MCF 10A (cell line): ENCODE measurements around the gene POU2AF1. TPM values are rescaled to one million over a fixed set of nuclear protein-coding genes. Genes with fewer than 3 reads are reported as not detected.

ENCODE experiments used
- BruUV-seq: library from RNA; stranded (reverse); fragments of 400-500 nt; replicated peaks from 2 replicates; lab custom pipeline; 2021; lab: Mats Ljungman, UMichigan
- CTCF ChIA-PET: fragments of 300-600 bp; sonication (Branson Sonifier 250); formaldehyde crosslinking; extraction: SDS; loops from one replicate; lab custom pipeline; 2021; ENCODE audit warnings: antibody characterized with exemption, inconsistent platforms; lab: Yijun Ruan, JAX
- POLR2A ChIA-PET: fragments of 300-600, 350-650 bp; sonication (Branson Sonifier 250); formaldehyde crosslinking; extraction: SDS; loops from one replicate; lab custom pipeline; 2020; ENCODE audit warnings: antibody characterized with exemption, inconsistent platforms; lab: Yijun Ruan, JAX
- DNase-seq: peaks from one replicate; pipeline ENCODE4 v3.0.0-alpha.2; 2018; ENCODE audit not compliant: unreplicated experiment
- H3K27ac Mint-ChIP-seq: one replicate; pipeline ENCODE4 v1.8.0; 2022; ENCODE audit warnings: mild to moderate bottlenecking, low read depth, mixed read lengths; ENCODE audit not compliant: unreplicated experiment
- H3K27me3 Mint-ChIP-seq: one replicate; pipeline ENCODE4 v1.8.0; 2022; ENCODE audit warnings: mixed read lengths; ENCODE audit not compliant: insufficient read depth, unreplicated experiment
- H3K36me3 Mint-ChIP-seq: one replicate; pipeline ENCODE4 v1.8.0; 2022; ENCODE audit warnings: mild to moderate bottlenecking, moderate library complexity, mixed read lengths; ENCODE audit not compliant: insufficient read depth, unreplicated experiment
- H3K4me1 Mint-ChIP-seq: one replicate; pipeline ENCODE4 v1.8.0; 2022; ENCODE audit warnings: mixed read lengths; ENCODE audit not compliant: insufficient read depth, unreplicated experiment
- H3K4me3 Mint-ChIP-seq: one replicate; pipeline ENCODE4 v1.8.0; 2022; ENCODE audit warnings: mild to moderate bottlenecking, moderate library complexity, mixed read lengths; ENCODE audit not compliant: unreplicated experiment
- H3K9me3 Mint-ChIP-seq: one replicate; pipeline ENCODE4 v1.8.0; 2022; ENCODE audit warnings: mixed read lengths; ENCODE audit not compliant: unreplicated experiment
- intact Hi-C: fragments of 100-400 bp; cut with micrococcal nuclease; formaldehyde crosslinking; loops from 2 replicates; pipeline ENCODE4 v1.14.1; 2022
- total RNA-seq: library from RNA; stranded (reverse); gene quantifications from 2 replicates; pipeline ENCODE4 v1.2.3, GENCODE V29; 2022
- TF ChIP-seq, protein P1 (sequence below): fragments of 200-600 bp; IDR thresholded peaks from one replicate; pipeline ENCODE4 v1.8.0; 2022; ENCODE audit warnings: antibody characterized with exemption, mild to moderate bottlenecking; ENCODE audit not compliant: unreplicated experiment

Gene POU2AF1
- total RNA-seq, 1 experiment from 2014 or later = not detected

DNA sequence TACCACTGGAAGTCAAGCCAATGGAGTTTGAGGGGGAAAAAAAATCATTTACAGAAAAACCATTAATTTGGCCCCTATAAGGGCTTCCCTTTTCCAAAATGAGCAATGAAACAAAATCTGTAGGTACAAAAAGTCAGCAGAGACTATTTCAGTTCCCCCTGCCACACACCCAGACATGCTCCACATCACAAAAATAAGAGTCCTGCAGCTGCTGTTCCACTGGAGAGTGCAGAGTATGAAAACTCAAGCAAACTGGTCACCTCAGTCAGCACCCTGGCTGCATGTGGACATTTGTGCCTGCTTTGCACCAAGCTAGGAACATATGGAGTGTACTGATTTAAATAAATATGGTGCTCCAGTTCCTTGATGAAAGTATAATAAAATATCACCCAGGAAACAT is 15.1 kb downstream of the POU2AF1 start:
- H3K4me3 Mint-ChIP-seq = no peak overlapping the region
- no TSS peak for BruUV-seq
- no peak overlapping the region for H3K27ac Mint-ChIP-seq
- no peaks in the 10 kb centered on the region for H3K27me3 Mint-ChIP-seq
- TF ChIP-seq, protein P1, sequence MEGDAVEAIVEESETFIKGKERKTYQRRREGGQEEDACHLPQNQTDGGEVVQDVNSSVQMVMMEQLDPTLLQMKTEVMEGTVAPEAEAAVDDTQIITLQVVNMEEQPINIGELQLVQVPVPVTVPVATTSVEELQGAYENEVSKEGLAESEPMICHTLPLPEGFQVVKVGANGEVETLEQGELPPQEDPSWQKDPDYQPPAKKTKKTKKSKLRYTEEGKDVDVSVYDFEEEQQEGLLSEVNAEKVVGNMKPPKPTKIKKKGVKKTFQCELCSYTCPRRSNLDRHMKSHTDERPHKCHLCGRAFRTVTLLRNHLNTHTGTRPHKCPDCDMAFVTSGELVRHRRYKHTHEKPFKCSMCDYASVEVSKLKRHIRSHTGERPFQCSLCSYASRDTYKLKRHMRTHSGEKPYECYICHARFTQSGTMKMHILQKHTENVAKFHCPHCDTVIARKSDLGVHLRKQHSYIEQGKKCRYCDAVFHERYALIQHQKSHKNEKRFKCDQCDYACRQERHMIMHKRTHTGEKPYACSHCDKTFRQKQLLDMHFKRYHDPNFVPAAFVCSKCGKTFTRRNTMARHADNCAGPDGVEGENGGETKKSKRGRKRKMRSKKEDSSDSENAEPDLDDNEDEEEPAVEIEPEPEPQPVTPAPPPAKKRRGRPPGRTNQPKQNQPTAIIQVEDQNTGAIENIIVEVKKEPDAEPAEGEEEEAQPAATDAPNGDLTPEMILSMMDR = no peak
- no peaks in the 10 kb centered on the region for H3K9me3 Mint-ChIP-seq
- CTCF ChIA-PET = interaction anchor here (1.0 kb wide), 1 partner anchor 14 kb away, joined by 4 read pairs; no protein-coding TSS in a partner anchor
- POLR2A ChIA-PET = interaction anchor here (1.2 to 1.7 kb wide), 2 partner anchors 9 to 39 kb away, joined by 3 to 4 read pairs; no protein-coding TSS in a partner anchor
- H3K36me3 Mint-ChIP-seq = no peaks in the 10 kb centered on the region
- peaks cover 18% of the 10 kb centered on the region for H3K4me1 Mint-ChIP-seq
- DNase-seq = no peak
- intact Hi-C loops = no loop called here

DNA sequence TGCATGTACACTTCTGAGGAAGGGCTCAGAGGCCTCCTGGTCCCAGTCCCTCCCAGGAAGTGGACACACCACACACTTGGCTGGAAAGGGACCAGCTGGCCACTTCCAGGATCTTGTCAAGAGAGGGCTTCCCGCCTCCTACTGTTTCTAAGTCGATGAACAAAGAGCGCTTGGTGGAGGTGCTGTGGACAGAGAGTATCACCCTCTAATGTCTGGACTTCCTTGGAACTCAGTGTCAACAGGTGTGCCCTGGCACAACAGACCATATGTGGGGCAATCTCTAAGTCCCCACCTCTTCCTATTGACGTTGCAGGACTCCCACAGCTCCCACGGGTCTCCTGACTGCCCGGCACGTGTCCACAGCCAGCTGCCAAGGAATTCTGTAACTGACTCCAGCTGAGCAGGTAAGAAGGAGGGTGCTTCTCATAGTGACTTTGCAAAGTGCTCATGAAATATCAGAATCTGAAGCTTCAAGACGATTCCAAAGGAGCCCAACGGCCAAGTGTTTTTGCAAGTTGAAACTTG is 16.1 kb downstream of the POU2AF1 start:
- TF ChIP-seq, protein P1 = no peak
- H3K36me3 Mint-ChIP-seq = no peaks in the 10 kb centered on the region
- DNase-seq = peak; percentile 55
- no peaks in the 10 kb centered on the region for H3K27me3 Mint-ChIP-seq
- intact Hi-C loops = no loop called here
- H3K4me3 Mint-ChIP-seq = no peak overlapping the region
- ChIA-PET POLR2A (interaction anchor here (0.8 to 1.8 kb wide), 7 partner anchors 8 to 38 kb away, joined by 3 to 7 read pairs (median 4); no protein-coding TSS in a partner anchor), CTCF (interaction anchor here (0.5 to 1.0 kb wide), 3 partner anchors 15 to 59 kb away, joined by 3 to 4 read pairs (median 3); no protein-coding TSS in a partner anchor)
- peak overlapping the region; percentile 43 for H3K27ac Mint-ChIP-seq
- peaks cover 18% of the 10 kb centered on the region for H3K4me1 Mint-ChIP-seq
- no TSS peak for BruUV-seq
- H3K9me3 Mint-ChIP-seq = no peaks in the 10 kb centered on the region

DNA sequence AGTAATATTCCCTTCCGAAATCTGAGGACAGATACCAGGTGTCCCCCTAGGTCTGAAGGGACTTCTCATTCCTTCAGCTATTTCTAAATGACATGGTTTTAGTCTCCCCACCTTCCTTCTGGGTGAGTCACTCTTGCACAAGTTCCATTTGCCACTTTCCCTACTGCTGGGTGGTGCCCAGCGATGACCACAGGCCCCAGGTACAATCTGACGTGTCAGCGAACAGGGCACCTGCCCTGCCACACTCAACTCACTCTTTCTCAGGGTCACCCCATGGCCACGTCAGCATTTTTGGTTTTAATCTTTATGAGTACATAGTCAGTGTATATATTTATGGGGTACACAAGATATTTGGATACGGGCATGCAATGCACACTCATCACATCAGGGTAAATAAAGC is 17.2 kb downstream of the POU2AF1 start:
- ChIA-PET CTCF (interaction anchor here (0.5 to 1.4 kb wide), 4 partner anchors 62 to 1826 kb away, joined by 4 to 5 read pairs (median 4); no protein-coding TSS in a partner anchor), POLR2A (interaction anchor here (0.6 to 1.8 kb wide), 6 partner anchors 9 to 404 kb away, joined by 3 to 7 read pairs (median 4); partner anchors contain the start of gene PPP2R1B)
- TF ChIP-seq, protein P1 = no peak
- no peak overlapping the region for H3K4me3 Mint-ChIP-seq
- H3K9me3 Mint-ChIP-seq = no peaks in the 10 kb centered on the region
- intact Hi-C loops = no loop called here
- peak; percentile 71 for DNase-seq
- H3K36me3 Mint-ChIP-seq = no peaks in the 10 kb centered on the region
- BruUV-seq = no TSS peak
- peaks cover 11% of the 10 kb centered on the region for H3K4me1 Mint-ChIP-seq
- H3K27me3 Mint-ChIP-seq = no peaks in the 10 kb centered on the region
- peak overlapping the region; percentile 43 for H3K27ac Mint-ChIP-seq

DNA sequence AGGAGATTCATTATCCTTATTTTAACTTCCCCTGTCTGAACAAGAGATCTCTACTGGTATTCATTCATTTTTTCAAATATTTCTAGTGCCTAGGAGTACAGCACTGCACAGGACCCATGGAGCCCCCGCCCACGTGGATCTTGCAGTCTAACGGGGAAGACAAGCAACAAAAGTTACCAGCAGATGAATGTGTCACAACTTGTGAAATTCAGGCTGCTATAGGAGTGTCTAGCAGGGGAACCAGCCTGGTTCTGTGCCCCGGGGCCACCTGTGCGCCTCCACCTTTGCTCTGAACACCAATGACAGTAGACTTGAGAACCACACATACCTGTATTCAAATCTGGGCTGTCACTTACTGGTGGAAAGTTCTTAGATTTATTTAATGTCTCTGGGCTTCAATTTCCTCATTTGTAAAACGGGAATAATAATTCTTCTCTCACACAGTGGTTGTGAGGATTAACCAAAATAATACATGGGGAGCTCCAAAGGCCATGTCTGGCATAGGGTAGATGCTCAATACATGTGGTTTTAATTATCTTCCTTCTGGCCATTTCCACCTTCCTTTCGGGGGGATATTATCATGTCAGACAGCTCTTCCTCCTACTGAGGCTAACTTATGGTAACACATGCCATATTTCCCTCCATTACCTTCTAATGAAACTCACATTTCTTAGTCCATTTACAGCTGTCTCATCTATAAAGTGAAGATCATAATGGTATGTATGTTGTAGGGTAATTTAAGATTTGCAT is 17.8 kb downstream of the POU2AF1 start:
- DNase-seq = peak; percentile 57

More for the DNA sequence above, 17.8 kb downstream of the POU2AF1 start:
- Mint-ChIP-seq H3K27me3 (no peaks in the 10 kb centered on the region), H3K4me1 (peaks cover 11% of the 10 kb centered on the region), H3K4me3 (no peak overlapping the region), H3K9me3 (no peaks in the 10 kb centered on the region), H3K36me3 (no peaks in the 10 kb centered on the region), H3K27ac (no peak overlapping the region)
- POLR2A ChIA-PET = interaction anchor here (0.6 to 1.6 kb wide), 5 partner anchors 9 to 405 kb away, joined by 3 to 7 read pairs (median 5); partner anchors contain the start of gene PPP2R1B
- TF ChIP-seq, protein P1 = no peak
- CTCF ChIA-PET = interaction anchor here (0.6 to 1.4 kb wide), 3 partner anchors 62 to 79 kb away, joined by 3 to 5 read pairs (median 4); no protein-coding TSS in a partner anchor
- no TSS peak for BruUV-seq
- intact Hi-C loops = no loop called here
